SU-DHL-6 (cell line): ENCODE data around the gene OR10A6.

Experiments used
- H2AFZ ChIP-seq: fragments of 200-600 bp; sonication (generic); 2 replicates; pipeline ENCODE4 v1.6.1; 2014; ENCODE audit warnings: low read depth, mild to moderate bottlenecking, moderate library complexity, mixed read lengths, antibody characterized with exemption, low read length; ENCODE audit not compliant: severe bottlenecking
- H3F3A ChIP-seq: fragments of 200-600 bp; shearing (Covaris generic); 2 replicates; pipeline ENCODE4 v1.6.0; 2016; ENCODE audit warnings: antibody characterized with exemption, mild to moderate bottlenecking; ENCODE audit not compliant: insufficient read depth
- H3K27ac ChIP-seq: fragments of 200-600 bp; sonication (generic); 2 replicates; pipeline ENCODE4 v1.5.1; 2016; ENCODE audit warnings: low read depth, mild to moderate bottlenecking, low read length, moderate library complexity, mixed read lengths
- H3K27me3 ChIP-seq: fragments of 200-600 bp; sonication (generic), shearing (Covaris generic); 2 replicates; pipeline ENCODE4 v1.6.0; 2014; ENCODE audit warnings: mild to moderate bottlenecking, low read length
- H3K36me3 ChIP-seq: fragments of 200-600 bp; sonication (generic); 2 replicates; pipeline ENCODE4 v1.6.1; 2014; ENCODE audit warnings: mild to moderate bottlenecking, low read length, mixed read lengths
- H3K4me2 ChIP-seq: fragments of 300-600, 200-600 bp; shearing (Covaris generic), sonication (generic); 2 replicates; pipeline ENCODE4 v1.6.0; 2014; ENCODE audit warnings: low read length, low read depth, mild to moderate bottlenecking; ENCODE audit not compliant: poor library complexity, severe bottlenecking
- H3K4me3 ChIP-seq: fragments of 200-600 bp; sonication (generic); 2 replicates; pipeline ENCODE4 v1.5.1; 2014; ENCODE audit warnings: antibody characterized with exemption, low read length, mild to moderate bottlenecking, mixed read lengths; ENCODE audit not compliant: insufficient read depth, poor library complexity, severe bottlenecking
- H3K79me2 ChIP-seq: fragments of 200-600 bp; sonication (generic); 2 replicates; pipeline ENCODE4 v1.6.1; 2014; ENCODE audit warnings: mild to moderate bottlenecking, low read length, moderate library complexity; ENCODE audit not compliant: insufficient read depth
- H3K9ac ChIP-seq: fragments of 200-600 bp; sonication (generic); 2 replicates; pipeline ENCODE4 v1.7.0; 2014; ENCODE audit warnings: mild to moderate bottlenecking, low read length
- H3K9me2 ChIP-seq: fragments of 200-600 bp; sonication (generic); replicated peaks from 2 replicates; pipeline ENCODE4 v1.6.1; 2014; ENCODE audit warnings: low read length; ENCODE audit not compliant: insufficient read depth
- H3K9me3 ChIP-seq: fragments of 200-600 bp; sonication (generic); 2 replicates; pipeline ENCODE4 v1.6.1; 2014; ENCODE audit warnings: low read length, mixed read lengths; ENCODE audit not compliant: insufficient read depth
- H4K20me1 ChIP-seq: fragments of 200-600 bp; sonication (generic); 2 replicates; pipeline ENCODE4 v1.6.1; 2014; ENCODE audit warnings: low read depth, mild to moderate bottlenecking, antibody characterized with exemption, low read length, moderate library complexity, mixed read lengths
- CTCF ChIP-seq: fragments of 200-600 bp; sonication (generic); IDR thresholded peaks from one replicate; pipeline ENCODE4 v1.5.1; 2017; ENCODE audit warnings: antibody characterized with exemption, mild to moderate bottlenecking, low read length, moderate library complexity; ENCODE audit not compliant: insufficient read depth, poor library complexity, severe bottlenecking
- EZH2phosphoT487 ChIP-seq: fragments of 200-600 bp; sonication (generic), shearing (Covaris generic); conservative IDR thresholded peaks from 2 replicates; pipeline ENCODE4 v1.6.1; 2018; ENCODE audit warnings: mild to moderate bottlenecking, antibody characterized with exemption, low read length, moderate library complexity, mixed read lengths

The OR10A6 gene

GRCh38 chr11:7894251-7894650, 36.8 kb downstream of the OR10A6 start:
- Histone ChIP-seq H2AFZ (peak overlapping the region; percentile 97), H3K4me3 (no peak overlapping the region), H3K79me2 (no peaks in the 10 kb centered on the region), H4K20me1 (no peaks in the 10 kb centered on the region), H3K9ac (no peak overlapping the region), H3F3A (no peaks in the 10 kb centered on the region), H3K9me2 (no peaks in the 10 kb centered on the region), H3K27me3 (no peaks in the 10 kb centered on the region), H3K36me3 (no peaks in the 10 kb centered on the region), H3K27ac (no peak overlapping the region), H3K9me3 (no peaks in the 10 kb centered on the region), H3K4me2 (no peak overlapping the region)
- TF ChIP-seq EZH2phosphoT487 (no peak), CTCF (no peak)

GRCh38 chr11:7893796-7894195, 37.3 kb downstream of the OR10A6 start:
- H3K79me2 ChIP-seq = no peaks in the 10 kb centered on the region
- H4K20me1 ChIP-seq = no peaks in the 10 kb centered on the region
- no peak overlapping the region for H3K27ac ChIP-seq
- no peaks in the 10 kb centered on the region for H3F3A ChIP-seq
- H3K4me2 ChIP-seq = no peak overlapping the region
- H3K36me3 ChIP-seq = no peaks in the 10 kb centered on the region
- no peaks in the 10 kb centered on the region for H3K9me2 ChIP-seq
- H3K9ac ChIP-seq = no peak overlapping the region
- TF ChIP-seq EZH2phosphoT487 = no peak
- TF ChIP-seq CTCF = no peak
- H2AFZ ChIP-seq = peak overlapping the region; percentile 97
- H3K27me3 ChIP-seq = no peaks in the 10 kb centered on the region
- no peaks in the 10 kb centered on the region for H3K9me3 ChIP-seq
- H3K4me3 ChIP-seq = no peak overlapping the region

GRCh38 chr11:7892840-7893254, 38.2 kb downstream of the OR10A6 start:
- Histone ChIP-seq H3K36me3 (no peaks in the 10 kb centered on the region), H3K27ac (no peak overlapping the region), H3K27me3 (no peaks in the 10 kb centered on the region), H3K9ac (no peak overlapping the region), H4K20me1 (no peaks in the 10 kb centered on the region), H2AFZ (peak overlapping the region; percentile 97), H3K4me2 (peak overlapping the region; percentile 8), H3K9me3 (no peaks in the 10 kb centered on the region), H3F3A (no peaks in the 10 kb centered on the region), H3K79me2 (no peaks in the 10 kb centered on the region), H3K9me2 (no peaks in the 10 kb centered on the region), H3K4me3 (no peak overlapping the region)
- TF ChIP-seq CTCF (peak; percentile 78), EZH2phosphoT487 (no peak)
